Measurements from ENCODE around the gene CIAPIN1. TPM values are rescaled to one million over a fixed set of nuclear protein-coding genes. Genes with fewer than 3 reads are reported as not detected.

The CIAPIN1 gene
- total and polyA plus RNA-seq, 8 donors, result 14.0 to 146 (median 32.7) TPM

GRCh38 chr16:57476546-57477410 lies 29.6 kb upstream of the CIAPIN1 start:
- 77 to 88% (median 80%) methylated on average over 4 to 6 of the region's 6 CpGs for WGBS, 5 donors
- peaks cover 45 to 81% (median 72%) of the 10 kb centered on the region in 4 donors for H3K4me1 ChIP-seq
- peaks cover 25 to 45% (median 37%) of the 10 kb centered on the region in 4 donors for H3K36me3 ChIP-seq
- H3K9me3 ChIP-seq, result no peaks in the 10 kb centered on the region
- no peak overlapping the region for H3K4me3 ChIP-seq
- no peaks in the 10 kb centered on the region for H3K27me3 ChIP-seq
- no peak for DNase-seq
- peak overlapping the region in 3 of 5 donors; percentile 1 to 45 (median 4) for H3K27ac ChIP-seq
- intact Hi-C loops (cut with DNase I; ENCODE audit: low total_unique reads), result no loop called here
- TF ChIP-seq POLR2AphosphoS5 (IDR thresholded peaks at IDR 0.05), result no peak
- TF ChIP-seq CTCF (IDR thresholded peaks at IDR 0.05), result no peak
- TF ChIP-seq POLR2A (IDR thresholded peaks at IDR 0.05), result no peak
- TF ChIP-seq EP300 (IDR thresholded peaks at IDR 0.05), result no peak

GRCh38 chr16:57475711-57476339 lies 28.6 kb upstream of the CIAPIN1 start:
- DNase-seq, result peak in 1 of 2 donors; percentile 83
- WGBS, 5 donors, result 19 to 37% (median 28%) methylated on average over 9 to 12 of the region's 12 CpGs
- no peak for TF ChIP-seq POLR2AphosphoS5 (IDR thresholded peaks at IDR 0.05)
- peak in 4 of 7 experiments; percentile 20 to 56 (median 28) for TF ChIP-seq CTCF (IDR thresholded peaks at IDR 0.05)
- Histone ChIP-seq H3K9me3 (no peaks in the 10 kb centered on the region), H3K4me1 (peaks cover 53 to 81% (median 76%) of the 10 kb centered on the region in 4 donors), H3K4me3 (no peak overlapping the region), H3K36me3 (peaks cover 32 to 55% (median 46%) of the 10 kb centered on the region in 4 donors), H3K27ac (peak overlapping the region in 3 of 5 donors; percentile 4 to 45 (median 32)), H3K27me3 (no peaks in the 10 kb centered on the region)
- intact Hi-C loops (cut with DNase I; ENCODE audit: low total_unique reads), result no loop called here

GRCh38 chr16:57474671-57475661 lies 27.8 kb upstream of the CIAPIN1 start:
- no peaks in the 10 kb centered on the region for H3K9me3 ChIP-seq
- DNase-seq, result no peak
- 75 to 86% (median 84%) methylated on average over 23 to 30 of the region's 30 CpGs for WGBS, 5 donors
- H3K36me3 ChIP-seq, result peaks cover 39 to 64% (median 55%) of the 10 kb centered on the region in 4 donors
- intact Hi-C loops (cut with DNase I; ENCODE audit: low total_unique reads), result no loop called here
- no peak overlapping the region for H3K27ac ChIP-seq
- H3K27me3 ChIP-seq, result no peaks in the 10 kb centered on the region
- TF ChIP-seq EP300 (IDR thresholded peaks at IDR 0.05) (no peak), POLR2A (IDR thresholded peaks at IDR 0.05) (no peak), CTCF (IDR thresholded peaks at IDR 0.05) (no peak), POLR2AphosphoS5 (IDR thresholded peaks at IDR 0.05) (no peak)
- H3K4me1 ChIP-seq, result peaks cover 51 to 81% (median 76%) of the 10 kb centered on the region in 4 donors
- no peak overlapping the region for H3K4me3 ChIP-seq

GRCh38 chr16:57473906-57474305 lies 26.7 kb upstream of the CIAPIN1 start:
- intact Hi-C loops (cut with DNase I; ENCODE audit: low total_unique reads), result no loop called here
- H3K36me3 ChIP-seq, result peaks cover 49 to 74% (median 66%) of the 10 kb centered on the region in 4 donors
- no peak for TF ChIP-seq POLR2A (IDR thresholded peaks at IDR 0.05)
- no peak for TF ChIP-seq EP300 (IDR thresholded peaks at IDR 0.05)
- no peak for TF ChIP-seq POLR2AphosphoS5 (IDR thresholded peaks at IDR 0.05)
- H3K9me3 ChIP-seq, result no peaks in the 10 kb centered on the region
- H3K27ac ChIP-seq, result no peak overlapping the region
- DNase-seq, result no peak
- H3K4me3 ChIP-seq, result no peak overlapping the region
- H3K4me1 ChIP-seq, result peaks cover 41 to 75% (median 69%) of the 10 kb centered on the region in 4 donors
- 74 to 81% (median 80%) methylated on average over 8 of the region's 8 CpGs for WGBS, 5 donors
- H3K27me3 ChIP-seq, result no peaks in the 10 kb centered on the region

Measured in stomach (tissue), 9 donors.